GM23338 (cell line): ENCODE measurements around the gene MRPS14. TPM values are rescaled to one million over a fixed set of nuclear protein-coding genes. Genes with fewer than 3 reads are reported as not detected.

Experiments
- ATAC-seq: fragments of 200-7000 bp; cut with Tn5 transposase; 3 replicates; pipeline ENCODE4 v1.9.1; 2020
- DNase-seq: peaks from one replicate; pipeline ENCODE4 v3.0.0-alpha.2; 2015; ENCODE audit warnings: low spot score
- H2AFZ ChIP-seq: fragments of 200-600 bp; sonication (generic); 2 replicates; pipeline ENCODE4 v1.8.0; 2016; ENCODE audit warnings: antibody characterized with exemption, mild to moderate bottlenecking, moderate library complexity
- H3F3A ChIP-seq: fragments of 200-600 bp; sonication (generic); replicated peaks from 2 replicates; pipeline ENCODE4 v1.8.0; 2017; ENCODE audit warnings: antibody characterized with exemption, mixed run types, low read depth
- H3K27ac ChIP-seq: fragments of 200-600 bp; sonication (generic); 2 replicates; pipeline ENCODE4 v1.6.1; 2016; ENCODE audit warnings: low read depth
- H3K27me3 ChIP-seq: fragments of 200-600 bp; sonication (generic); 2 replicates; pipeline ENCODE4 v1.8.0; 2016; ENCODE audit warnings: mild to moderate bottlenecking, mixed run types, moderate library complexity; ENCODE audit not compliant: insufficient read depth
- H3K36me3 ChIP-seq: fragments of 200-600 bp; sonication (generic); 2 replicates; pipeline ENCODE4 v1.8.0; 2016; ENCODE audit warnings: mild to moderate bottlenecking; ENCODE audit not compliant: insufficient read depth
- H3K4me1 ChIP-seq: fragments of 200-600 bp; sonication (generic); 2 replicates; pipeline ENCODE4 v1.8.0; 2016; ENCODE audit warnings: mild to moderate bottlenecking, moderate library complexity; ENCODE audit not compliant: insufficient read depth
- H3K4me2 ChIP-seq: fragments of 200-600 bp; sonication (generic); 2 replicates; pipeline ENCODE4 v1.7.1; 2017; ENCODE audit warnings: mixed run types
- H3K4me3 ChIP-seq: fragments of 200-600 bp; sonication (generic); 2 replicates; pipeline ENCODE4 v1.6.1; 2016; ENCODE audit warnings: mixed run types
- H3K79me2 ChIP-seq: fragments of 200-600 bp; sonication (generic); replicated peaks from 2 replicates; pipeline ENCODE4 v1.8.0; 2017; ENCODE audit warnings: mild to moderate bottlenecking; ENCODE audit not compliant: insufficient read depth
- H3K9me2 ChIP-seq: fragments of 200-600 bp; sonication (generic); 2 replicates; pipeline ENCODE4 v1.8.0; 2017; ENCODE audit not compliant: insufficient read depth
- H4K20me1 ChIP-seq: fragments of 200-600 bp; sonication (generic); replicated peaks from 2 replicates; pipeline ENCODE4 v1.8.0; 2017; ENCODE audit warnings: mild to moderate bottlenecking; ENCODE audit not compliant: insufficient read depth
- H3K27ac Mint-ChIP-seq: 2 replicates; pipeline ENCODE4 v1.8.0; 2020; ENCODE audit warnings: inconsistent platforms, mild to moderate bottlenecking, moderate library complexity, mixed read lengths
- H3K27me3 Mint-ChIP-seq: 3 replicates; pipeline ENCODE4 v1.8.0; 2022; ENCODE audit warnings: low read depth, mild to moderate bottlenecking, moderate library complexity, mixed read lengths, inconsistent platforms; ENCODE audit not compliant: insufficient read depth, poor library complexity
- H3K36me3 Mint-ChIP-seq: 3 replicates; pipeline ENCODE4 v1.8.0; 2021; ENCODE audit warnings: low read depth, mild to moderate bottlenecking, inconsistent platforms, moderate library complexity, mixed read lengths
- H3K4me1 Mint-ChIP-seq: 3 replicates; pipeline ENCODE4 v1.8.0; 2020; ENCODE audit warnings: mild to moderate bottlenecking, inconsistent platforms, mixed read lengths
- H3K4me3 Mint-ChIP-seq: 3 replicates; pipeline ENCODE4 v1.8.0; 2021; ENCODE audit warnings: moderate library complexity, mild to moderate bottlenecking, inconsistent platforms, mixed read lengths
- H3K9me3 Mint-ChIP-seq: 3 replicates; pipeline ENCODE4 v1.8.0; 2020; ENCODE audit warnings: moderate library complexity, mild to moderate bottlenecking, inconsistent platforms, mixed read lengths
- CREB1 ChIP-seq: fragments of 250-450 bp; sonication (Bioruptor Pico); IDR thresholded peaks from 2 replicates; pipeline ENCODE4 v1.5.0; 2020; ENCODE audit warnings: low read depth, mild to moderate bottlenecking, moderate library complexity
- EZH2 ChIP-seq: fragments of 200-600 bp; sonication (generic); IDR thresholded peaks from one replicate; pipeline ENCODE4 v1.8.0; 2017; ENCODE audit warnings: antibody characterized with exemption, mild to moderate bottlenecking, low read depth; ENCODE audit not compliant: unreplicated experiment
- ZNF331 ChIP-seq: fragments of 250-450 bp; sonication (Bioruptor Pico); IDR thresholded peaks from 2 replicates; pipeline ENCODE4 v1.5.0; 2020; ENCODE audit warnings: low read depth, mild to moderate bottlenecking, moderate library complexity
- polyA plus RNA-seq: library from polyadenylated mRNA; unstranded; fragments of >200 nt; fragmentation: Nextera tagmentation; extraction: Ambion mirVana; gene quantifications from 2 replicates; pipeline ENCODE4 v1.2.1, GENCODE V29; 2016
- total RNA-seq: library from RNA; depleted of rRNA; stranded (reverse); fragments of >200 nt; shearing (Covaris generic); gene quantifications from 2 replicates; pipeline ENCODE4 v1.2.3, GENCODE V29; 2014
- TF ChIP-seq, protein P1 (sequence below): fragments of 250-450 bp; sonication (Bioruptor Pico); IDR thresholded peaks from 2 replicates; pipeline ENCODE4 v1.5.0; 2020; ENCODE audit warnings: mild to moderate bottlenecking, moderate library complexity
- TF ChIP-seq, protein P2 (sequence below): IDR thresholded peaks from 2 replicates; pipeline ENCODE4 v1.6.1; 2016; ENCODE audit warnings: antibody characterized with exemption
- TF ChIP-seq, protein P3 (sequence below): IDR thresholded peaks from one replicate; pipeline ENCODE4 v1.6.1; 2018; ENCODE audit warnings: antibody characterized with exemption; ENCODE audit not compliant: unreplicated experiment

Gene MRPS14
- total and polyA plus RNA-seq, 2 experiments from 2014 or later: 18.5 to 75.7 TPM

DNA sequence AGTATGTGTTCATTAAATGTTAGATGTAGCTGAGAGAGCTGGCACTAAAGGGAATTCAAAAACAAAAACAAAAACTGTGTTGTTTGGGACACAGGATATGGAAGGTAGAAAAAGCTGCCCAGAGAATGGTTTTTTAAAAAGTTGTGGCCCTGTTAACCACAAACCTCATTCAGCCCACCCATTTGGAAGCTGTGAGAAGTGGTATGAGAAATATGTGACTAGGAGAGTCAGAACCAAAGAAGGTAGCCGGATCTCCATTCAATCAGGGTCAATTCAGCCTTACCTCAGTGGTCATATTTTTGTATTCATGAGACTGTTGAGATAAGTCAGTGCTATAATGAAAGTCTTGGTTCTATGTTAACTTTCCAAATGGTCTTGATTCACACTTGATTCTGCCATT lies 53.2 kb downstream of the MRPS14 start:
- H3K4me1 Mint-ChIP-seq: peaks cover 10% of the 10 kb centered on the region; the same call in 2 of the 3 replicates
- no peaks in the 10 kb centered on the region for H3K9me3 Mint-ChIP-seq
- H3K27me3 ChIP-seq: no peaks in the 10 kb centered on the region
- peaks cover 44% of the 10 kb centered on the region for H3K36me3 Mint-ChIP-seq
- H3F3A ChIP-seq: peaks cover 3% of the 10 kb centered on the region
- H3K27me3 Mint-ChIP-seq: peaks cover 4% of the 10 kb centered on the region
- peaks cover 17% of the 10 kb centered on the region; the same call in 1 of the 2 replicates for H3K79me2 ChIP-seq
- no peak overlapping the region for H3K27ac ChIP-seq
- no peak overlapping the region for H3K4me3 Mint-ChIP-seq
- peaks cover 3% of the 10 kb centered on the region for H4K20me1 ChIP-seq
- 0 out of 2 replicates have a peak, but pooled peaks cover 2% of the 10 kb centered on the region for H3K4me1 ChIP-seq
- no peak overlapping the region for H3K27ac Mint-ChIP-seq
- no peak overlapping the region for H3K4me2 ChIP-seq
- no peak for ATAC-seq
- H3K9me2 ChIP-seq: no peaks in the 10 kb centered on the region
- TF ChIP-seq, protein P1, sequence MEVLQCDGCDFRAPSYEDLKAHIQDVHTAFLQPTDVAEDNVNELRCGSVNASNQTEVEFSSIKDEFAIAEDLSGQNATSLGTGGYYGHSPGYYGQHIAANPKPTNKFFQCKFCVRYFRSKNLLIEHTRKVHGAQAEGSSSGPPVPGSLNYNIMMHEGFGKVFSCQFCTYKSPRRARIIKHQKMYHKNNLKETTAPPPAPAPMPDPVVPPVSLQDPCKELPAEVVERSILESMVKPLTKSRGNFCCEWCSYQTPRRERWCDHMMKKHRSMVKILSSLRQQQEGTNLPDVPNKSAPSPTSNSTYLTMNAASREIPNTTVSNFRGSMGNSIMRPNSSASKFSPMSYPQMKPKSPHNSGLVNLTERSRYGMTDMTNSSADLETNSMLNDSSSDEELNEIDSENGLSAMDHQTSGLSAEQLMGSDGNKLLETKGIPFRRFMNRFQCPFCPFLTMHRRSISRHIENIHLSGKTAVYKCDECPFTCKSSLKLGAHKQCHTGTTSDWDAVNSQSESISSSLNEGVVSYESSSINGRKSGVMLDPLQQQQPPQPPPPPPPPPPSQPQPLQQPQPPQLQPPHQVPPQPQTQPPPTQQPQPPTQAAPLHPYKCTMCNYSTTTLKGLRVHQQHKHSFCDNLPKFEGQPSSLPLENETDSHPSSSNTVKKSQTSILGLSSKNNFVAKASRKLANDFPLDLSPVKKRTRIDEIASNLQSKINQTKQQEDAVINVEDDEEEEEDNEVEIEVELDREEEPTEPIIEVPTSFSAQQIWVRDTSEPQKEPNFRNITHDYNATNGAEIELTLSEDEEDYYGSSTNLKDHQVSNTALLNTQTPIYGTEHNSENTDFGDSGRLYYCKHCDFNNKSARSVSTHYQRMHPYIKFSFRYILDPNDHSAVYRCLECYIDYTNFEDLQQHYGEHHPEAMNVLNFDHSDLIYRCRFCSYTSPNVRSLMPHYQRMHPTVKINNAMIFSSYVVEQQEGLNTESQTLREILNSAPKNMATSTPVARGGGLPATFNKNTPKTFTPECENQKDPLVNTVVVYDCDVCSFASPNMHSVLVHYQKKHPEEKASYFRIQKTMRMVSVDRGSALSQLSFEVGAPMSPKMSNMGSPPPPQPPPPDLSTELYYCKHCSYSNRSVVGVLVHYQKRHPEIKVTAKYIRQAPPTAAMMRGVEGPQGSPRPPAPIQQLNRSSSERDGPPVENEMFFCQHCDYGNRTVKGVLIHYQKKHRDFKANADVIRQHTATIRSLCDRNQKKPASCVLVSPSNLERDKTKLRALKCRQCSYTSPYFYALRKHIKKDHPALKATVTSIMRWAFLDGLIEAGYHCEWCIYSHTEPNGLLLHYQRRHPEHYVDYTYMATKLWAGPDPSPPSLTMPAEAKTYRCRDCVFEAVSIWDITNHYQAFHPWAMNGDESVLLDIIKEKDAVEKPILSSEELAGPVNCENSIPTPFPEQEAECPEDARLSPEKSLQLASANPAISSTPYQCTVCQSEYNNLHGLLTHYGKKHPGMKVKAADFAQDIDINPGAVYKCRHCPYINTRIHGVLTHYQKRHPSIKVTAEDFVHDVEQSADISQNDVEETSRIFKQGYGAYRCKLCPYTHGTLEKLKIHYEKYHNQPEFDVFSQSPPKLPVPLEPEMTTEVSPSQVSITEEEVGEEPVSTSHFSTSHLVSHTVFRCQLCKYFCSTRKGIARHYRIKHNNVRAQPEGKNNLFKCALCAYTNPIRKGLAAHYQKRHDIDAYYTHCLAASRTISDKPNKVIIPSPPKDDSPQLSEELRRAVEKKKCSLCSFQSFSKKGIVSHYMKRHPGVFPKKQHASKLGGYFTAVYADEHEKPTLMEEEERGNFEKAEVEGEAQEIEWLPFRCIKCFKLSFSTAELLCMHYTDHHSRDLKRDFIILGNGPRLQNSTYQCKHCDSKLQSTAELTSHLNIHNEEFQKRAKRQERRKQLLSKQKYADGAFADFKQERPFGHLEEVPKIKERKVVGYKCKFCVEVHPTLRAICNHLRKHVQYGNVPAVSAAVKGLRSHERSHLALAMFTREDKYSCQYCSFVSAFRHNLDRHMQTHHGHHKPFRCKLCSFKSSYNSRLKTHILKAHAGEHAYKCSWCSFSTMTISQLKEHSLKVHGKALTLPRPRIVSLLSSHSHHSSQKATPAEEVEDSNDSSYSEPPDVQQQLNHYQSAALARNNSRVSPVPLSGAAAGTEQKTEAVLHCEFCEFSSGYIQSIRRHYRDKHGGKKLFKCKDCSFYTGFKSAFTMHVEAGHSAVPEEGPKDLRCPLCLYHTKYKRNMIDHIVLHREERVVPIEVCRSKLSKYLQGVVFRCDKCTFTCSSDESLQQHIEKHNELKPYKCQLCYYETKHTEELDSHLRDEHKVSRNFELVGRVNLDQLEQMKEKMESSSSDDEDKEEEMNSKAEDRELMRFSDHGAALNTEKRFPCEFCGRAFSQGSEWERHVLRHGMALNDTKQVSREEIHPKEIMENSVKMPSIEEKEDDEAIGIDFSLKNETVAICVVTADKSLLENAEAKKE (CRISPR knock-in tag): no peak
- TF ChIP-seq EZH2 (no peak), ZNF331 (CRISPR knock-in tag) (no peak), CREB1 (no peak)
- TF ChIP-seq, protein P2, sequence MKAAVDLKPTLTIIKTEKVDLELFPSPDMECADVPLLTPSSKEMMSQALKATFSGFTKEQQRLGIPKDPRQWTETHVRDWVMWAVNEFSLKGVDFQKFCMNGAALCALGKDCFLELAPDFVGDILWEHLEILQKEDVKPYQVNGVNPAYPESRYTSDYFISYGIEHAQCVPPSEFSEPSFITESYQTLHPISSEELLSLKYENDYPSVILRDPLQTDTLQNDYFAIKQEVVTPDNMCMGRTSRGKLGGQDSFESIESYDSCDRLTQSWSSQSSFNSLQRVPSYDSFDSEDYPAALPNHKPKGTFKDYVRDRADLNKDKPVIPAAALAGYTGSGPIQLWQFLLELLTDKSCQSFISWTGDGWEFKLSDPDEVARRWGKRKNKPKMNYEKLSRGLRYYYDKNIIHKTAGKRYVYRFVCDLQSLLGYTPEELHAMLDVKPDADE: no peak
- TF ChIP-seq, protein P3, sequence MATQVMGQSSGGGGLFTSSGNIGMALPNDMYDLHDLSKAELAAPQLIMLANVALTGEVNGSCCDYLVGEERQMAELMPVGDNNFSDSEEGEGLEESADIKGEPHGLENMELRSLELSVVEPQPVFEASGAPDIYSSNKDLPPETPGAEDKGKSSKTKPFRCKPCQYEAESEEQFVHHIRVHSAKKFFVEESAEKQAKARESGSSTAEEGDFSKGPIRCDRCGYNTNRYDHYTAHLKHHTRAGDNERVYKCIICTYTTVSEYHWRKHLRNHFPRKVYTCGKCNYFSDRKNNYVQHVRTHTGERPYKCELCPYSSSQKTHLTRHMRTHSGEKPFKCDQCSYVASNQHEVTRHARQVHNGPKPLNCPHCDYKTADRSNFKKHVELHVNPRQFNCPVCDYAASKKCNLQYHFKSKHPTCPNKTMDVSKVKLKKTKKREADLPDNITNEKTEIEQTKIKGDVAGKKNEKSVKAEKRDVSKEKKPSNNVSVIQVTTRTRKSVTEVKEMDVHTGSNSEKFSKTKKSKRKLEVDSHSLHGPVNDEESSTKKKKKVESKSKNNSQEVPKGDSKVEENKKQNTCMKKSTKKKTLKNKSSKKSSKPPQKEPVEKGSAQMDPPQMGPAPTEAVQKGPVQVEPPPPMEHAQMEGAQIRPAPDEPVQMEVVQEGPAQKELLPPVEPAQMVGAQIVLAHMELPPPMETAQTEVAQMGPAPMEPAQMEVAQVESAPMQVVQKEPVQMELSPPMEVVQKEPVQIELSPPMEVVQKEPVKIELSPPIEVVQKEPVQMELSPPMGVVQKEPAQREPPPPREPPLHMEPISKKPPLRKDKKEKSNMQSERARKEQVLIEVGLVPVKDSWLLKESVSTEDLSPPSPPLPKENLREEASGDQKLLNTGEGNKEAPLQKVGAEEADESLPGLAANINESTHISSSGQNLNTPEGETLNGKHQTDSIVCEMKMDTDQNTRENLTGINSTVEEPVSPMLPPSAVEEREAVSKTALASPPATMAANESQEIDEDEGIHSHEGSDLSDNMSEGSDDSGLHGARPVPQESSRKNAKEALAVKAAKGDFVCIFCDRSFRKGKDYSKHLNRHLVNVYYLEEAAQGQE: no peak
- H3K4me3 ChIP-seq: no peak overlapping the region
- no peak overlapping the region for H2AFZ ChIP-seq
- DNase-seq: no peak
- peaks cover 47% of the 10 kb centered on the region; the same call in 1 of the 2 replicates for H3K36me3 ChIP-seq
